Lower leg skin (tissue), 3 donors: ENCODE data around the gene WBP11.

Experiments used
- CTCF ChIP-seq, 3 donors: fragments of 450-650 bp; IDR thresholded peaks; one replicate each; pipeline ENCODE4 v1.5.1; 2016; ENCODE audit warnings: antibody characterized with exemption in 3 of 3, mild to moderate bottlenecking in 3 of 3, moderate library complexity in 2 of 3
- POLR2A ChIP-seq, 2 donors: fragments of 450-650 bp; IDR thresholded peaks; one replicate each; pipeline ENCODE4 v1.6.1; 2016 to 2017; ENCODE audit warnings: antibody characterized with exemption in 2 of 2, mild to moderate bottlenecking in 1 of 2, moderate library complexity in 1 of 2

DNA sequence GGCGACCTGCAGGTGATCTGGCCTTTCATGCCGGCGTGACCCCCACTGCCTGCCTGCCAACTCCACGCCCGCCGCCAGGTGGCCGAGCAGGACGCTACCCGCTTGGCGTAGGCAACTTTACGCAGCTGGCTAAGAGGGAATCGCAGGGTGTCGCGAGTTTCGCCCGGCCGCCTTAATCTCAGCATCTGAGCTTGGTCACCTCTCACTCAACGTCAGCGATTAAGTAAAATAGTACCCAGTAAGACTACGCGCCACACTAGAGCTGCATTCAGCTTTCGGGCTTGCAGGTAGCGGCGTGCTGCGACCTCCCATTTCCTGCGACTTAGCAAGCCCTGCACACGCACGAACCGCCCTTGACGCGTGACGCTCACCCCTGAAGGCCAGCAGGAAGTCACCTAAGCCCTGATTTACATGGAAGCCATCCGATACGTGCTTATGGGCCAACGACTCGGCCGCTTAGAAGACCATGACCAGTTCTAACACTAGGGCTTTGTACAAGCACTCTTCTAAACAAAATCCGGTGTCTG is 33.2 kb downstream of the WBP11 start:
- TF ChIP-seq CTCF (IDR thresholded peaks at IDR 0.05) = peak in 1 of 3 donors; percentile 79
- TF ChIP-seq POLR2A (IDR thresholded peaks at IDR 0.05) = no peak
